GM23338 (cell line): ENCODE results near the gene TMEM178B.

ENCODE experiments used
- CREB1 ChIP-seq: fragments of 250-450 bp; sonication (Bioruptor Pico); IDR thresholded peaks from 2 replicates; pipeline ENCODE4 v1.5.0; 2020; ENCODE audit warnings: low read depth, mild to moderate bottlenecking, moderate library complexity
- CTCF ChIP-seq, 2 experiments: fragments of 200-600 bp in 1 of 2; sonication (generic) in 1 of 2; conservative IDR thresholded peaks; 2 replicates each; pipeline versions ENCODE4 v1.5.1 to v1.6.1; 2016 to 2017; ENCODE audit warnings: antibody characterized with exemption in 2 of 2, low read depth in 2 of 2, mild to moderate bottlenecking in 2 of 2, moderate library complexity in 1 of 2
- ETS1 ChIP-seq: IDR thresholded peaks from 2 replicates; pipeline ENCODE4 v1.6.1; 2016; ENCODE audit warnings: antibody characterized with exemption
- EZH2 ChIP-seq: fragments of 200-600 bp; sonication (generic); IDR thresholded peaks from one replicate; pipeline ENCODE4 v1.8.0; 2017; ENCODE audit warnings: antibody characterized with exemption, mild to moderate bottlenecking, low read depth; ENCODE audit not compliant: unreplicated experiment
- EZH2phosphoT487 ChIP-seq: fragments of 200-600 bp; sonication (generic); IDR thresholded peaks from one replicate; pipeline ENCODE4 v1.8.1; 2018; ENCODE audit warnings: antibody characterized with exemption; ENCODE audit not compliant: unreplicated experiment
- JUNB ChIP-seq: IDR thresholded peaks from one replicate; pipeline ENCODE4 v1.6.1; 2016; ENCODE audit warnings: antibody characterized with exemption; ENCODE audit not compliant: unreplicated experiment
- NANOG ChIP-seq: IDR thresholded peaks from 2 replicates; pipeline ENCODE4 v1.6.1; 2016; ENCODE audit warnings: antibody characterized with exemption, borderline replicate concordance
- POLR2AphosphoS5 ChIP-seq: IDR thresholded peaks from 2 replicates; pipeline ENCODE4 v1.6.1; 2016; ENCODE audit warnings: antibody characterized with exemption, low read depth
- REST ChIP-seq: IDR thresholded peaks from one replicate; pipeline ENCODE4 v1.6.1; 2018; ENCODE audit warnings: antibody characterized with exemption; ENCODE audit not compliant: unreplicated experiment
- STAT1 ChIP-seq: IDR thresholded peaks from one replicate; pipeline ENCODE4 v1.6.1; 2016; ENCODE audit warnings: antibody characterized with exemption; ENCODE audit not compliant: unreplicated experiment
- ZNF114 ChIP-seq: fragments of 250-450 bp; sonication (Bioruptor Pico); IDR thresholded peaks from 2 replicates; pipeline ENCODE4 v1.5.0; 2020; ENCODE audit warnings: mild to moderate bottlenecking, moderate library complexity
- ZNF331 ChIP-seq: fragments of 250-450 bp; sonication (Bioruptor Pico); IDR thresholded peaks from 2 replicates; pipeline ENCODE4 v1.5.0; 2020; ENCODE audit warnings: low read depth, mild to moderate bottlenecking, moderate library complexity
- ZNF462 ChIP-seq: fragments of 250-450 bp; sonication (Bioruptor Pico); IDR thresholded peaks from 2 replicates; pipeline ENCODE4 v1.5.0; 2020; ENCODE audit warnings: mild to moderate bottlenecking, moderate library complexity

- TF ChIP-seq POLR2AphosphoS5 = no peak
- TF ChIP-seq CTCF (conservative IDR thresholded peaks at IDR 0.05; ENCODE audit: low read depth in 2 of 2) = no peak
- TF ChIP-seq ETS1 = no peak
- no peak for TF ChIP-seq EZH2phosphoT487
- TF ChIP-seq JUNB = no peak
- TF ChIP-seq REST = peak; percentile 83
- TF ChIP-seq EZH2 = no peak
- peak; percentile 34; the same call in 1 of the 2 replicates for TF ChIP-seq CREB1 (CRISPR knock-in tag)
- no peak for TF ChIP-seq ZNF114 (CRISPR knock-in tag)
- no peak for TF ChIP-seq ZNF462 (CRISPR knock-in tag)
- no peak for TF ChIP-seq ZNF331 (CRISPR knock-in tag)
- TF ChIP-seq STAT1 = no peak
- no peak for TF ChIP-seq NANOG
Observed at GRCh38 chr7:141073173-141073640, 657 bp upstream of the TMEM178B start.
